Keratinocyte (primary cell): Measurements from ENCODE around the gene BTG2.

Source experiments
- CTCF ChIP-seq, 3 experiments: IDR thresholded peaks in 1 of 3; conservative IDR thresholded peaks in 1 of 3; optimal IDR thresholded peaks in 1 of 3; 2 replicates in 2 of 3; 3 replicates in 1 of 3; pipeline versions ENCODE3 to v1.5.1; 2011; ENCODE audit warnings: low read length in 3 of 3, mild to moderate bottlenecking in 3 of 3, moderate library complexity in 2 of 3, control low read depth in 1 of 3, inconsistent platforms in 1 of 3; ENCODE audit not compliant: insufficient read depth in 2 of 3; ENCODE audit errors: extremely low read depth in 1 of 3
- EZH2 ChIP-seq: IDR thresholded peaks from one replicate; pipeline ENCODE4 v1.6.1; 2012; ENCODE audit warnings: inconsistent platforms, mild to moderate bottlenecking, low read length, moderate library complexity

DNA sequence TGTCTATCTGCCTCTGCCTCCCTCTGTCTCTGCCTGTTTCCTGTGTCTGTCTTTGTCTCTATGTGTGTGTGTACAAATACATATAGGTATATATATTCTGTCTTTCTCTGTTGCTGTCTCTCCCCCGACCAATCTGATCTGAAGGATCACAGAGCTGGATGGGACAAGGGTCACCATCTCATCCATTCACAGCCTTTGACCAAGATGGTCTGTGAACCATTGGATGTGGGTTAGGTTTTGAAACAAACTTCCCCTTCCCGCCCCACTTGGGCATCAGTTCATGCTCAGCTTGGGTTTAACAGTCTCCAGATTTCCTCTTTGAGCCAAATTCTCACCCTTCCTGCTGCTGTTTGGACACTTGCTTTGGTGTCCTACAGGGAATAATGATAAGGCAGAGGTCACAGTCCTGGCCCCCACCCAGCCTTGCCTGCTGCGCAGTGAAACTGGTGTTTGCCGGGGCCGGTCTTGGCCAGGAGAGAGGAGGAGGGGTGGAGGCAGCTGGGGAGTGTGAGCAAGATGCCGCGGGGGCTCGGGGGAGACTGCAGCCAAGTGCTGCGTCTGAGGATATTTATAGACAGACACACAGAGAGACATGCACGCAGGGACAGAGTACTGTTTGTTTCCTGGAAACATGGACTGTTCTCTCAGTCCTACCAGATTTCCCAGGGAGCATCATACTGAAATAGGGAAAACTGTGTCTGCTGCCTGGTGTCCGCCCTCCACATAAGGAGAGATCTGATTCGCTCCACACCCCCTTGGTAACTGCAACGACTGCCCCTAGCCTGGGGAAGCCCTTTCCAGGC is 27.0 kb upstream of the BTG2 start:
- TF ChIP-seq CTCF (optimal IDR thresholded peaks at IDR 0.05 in 1 of 3, IDR thresholded peaks at IDR 0.05 in 1 of 3, conservative IDR thresholded peaks at IDR 0.05 in 1 of 3; ENCODE audit: extremely low read depth in 1 of 3, insufficient read depth in 2 of 3, low read length in 3 of 3) (no peak), EZH2 (no peak)
